Endothelial cell (in vitro differentiated cells): Measurements from ENCODE around the gene TMEM91. TPM values are rescaled to one million over a fixed set of nuclear protein-coding genes. Genes with fewer than 3 reads are reported as not detected.
A peak's percentile ranks its signal among the peaks of the same experiment; 100 is the strongest.
"Not testable (repeated sequence)": the region's sequence is repeated elsewhere in the genome, so short reads cannot be mapped to it uniquely, and the experiment has no call there.

ENCODE experiments used
- DNase-seq: peaks from one replicate; pipeline ENCODE4 v3.0.0; 2021; ENCODE audit warnings: low spot score
- H3K27ac Mint-ChIP-seq: one replicate; pipeline ENCODE4 v1.8.0; 2021; ENCODE audit warnings: mixed read lengths, inconsistent platforms; ENCODE audit not compliant: unreplicated experiment
- H3K27me3 Mint-ChIP-seq: one replicate; pipeline ENCODE4 v1.8.0; 2021; ENCODE audit warnings: mild to moderate bottlenecking, moderate library complexity, mixed read lengths, inconsistent platforms; ENCODE audit not compliant: unreplicated experiment
- H3K36me3 Mint-ChIP-seq: one replicate; pipeline ENCODE4 v1.8.0; 2021; ENCODE audit warnings: mild to moderate bottlenecking, low read depth, mixed read lengths, inconsistent platforms; ENCODE audit not compliant: unreplicated experiment
- H3K4me1 Mint-ChIP-seq: one replicate; pipeline ENCODE4 v1.8.0; 2021; ENCODE audit warnings: mild to moderate bottlenecking, mixed read lengths, inconsistent platforms; ENCODE audit not compliant: unreplicated experiment
- H3K4me3 Mint-ChIP-seq: one replicate; pipeline ENCODE4 v1.8.0; 2021; ENCODE audit warnings: mild to moderate bottlenecking, mixed read lengths, inconsistent platforms; ENCODE audit not compliant: unreplicated experiment
- H3K9me3 Mint-ChIP-seq: one replicate; pipeline ENCODE4 v1.8.0; 2021; ENCODE audit warnings: mixed read lengths, inconsistent platforms; ENCODE audit not compliant: unreplicated experiment
- CTCF ChIP-seq: fragments of 200-600 bp; sonication (generic); IDR thresholded peaks from one replicate; pipeline ENCODE4 v1.5.0; 2021; ENCODE audit warnings: antibody characterized with exemption; ENCODE audit not compliant: unreplicated experiment
- total RNA-seq: library from RNA; stranded (reverse); fragmentation: NEBNext Ultra II Directional; extraction: Animal tissue kit (Norgen Biotek cat#: 25700); gene quantifications from one replicate; pipeline ENCODE4 v1.2.1, GENCODE V29; 2021; ENCODE audit not compliant: unreplicated experiment

TMEM91 gene
- total RNA-seq, 1 donor from 2014 or later: 7.6 TPM

- no peak for DNase-seq
- H3K36me3 Mint-ChIP-seq: peaks cover 39% of the 10 kb centered on the region
- peaks cover 6% of the 10 kb centered on the region for H3K27me3 Mint-ChIP-seq
- TF ChIP-seq CTCF: no peak
- H3K27ac Mint-ChIP-seq: peak overlapping the region; percentile 77
- no peaks in the 10 kb centered on the region for H3K9me3 Mint-ChIP-seq
- H3K4me1 Mint-ChIP-seq: peaks cover 20% of the 10 kb centered on the region
- H3K4me3 Mint-ChIP-seq: peak overlapping the region; percentile 51
Observed at GRCh38 chr19:41334793-41335192, 41.5 kb upstream of the TMEM91 start.

DNA sequence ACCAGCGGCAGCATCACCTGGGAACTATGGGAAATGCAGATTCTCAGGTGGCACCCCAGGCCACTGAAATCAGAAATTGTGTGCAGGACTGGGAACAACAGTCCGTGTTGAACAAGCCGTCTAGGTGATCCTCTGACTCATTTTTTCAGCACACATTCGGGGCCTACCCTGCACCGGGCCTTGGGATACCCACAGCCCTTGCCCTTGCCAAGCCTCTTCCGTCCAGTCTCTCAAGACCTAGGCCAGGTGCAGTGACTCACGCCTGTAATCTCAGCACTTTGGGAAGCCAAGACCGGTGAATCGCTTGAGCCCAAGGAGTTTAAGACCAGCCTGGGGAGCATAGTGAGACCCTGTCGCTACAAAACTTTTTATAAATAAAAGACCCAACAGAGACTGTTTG lies 40.9 kb upstream of the TMEM91 start:
- no peak overlapping the region for H3K27ac Mint-ChIP-seq
- H3K9me3 Mint-ChIP-seq: no peaks in the 10 kb centered on the region
- no peak for TF ChIP-seq CTCF
- H3K36me3 Mint-ChIP-seq: peaks cover 39% of the 10 kb centered on the region
- peaks cover 19% of the 10 kb centered on the region for H3K4me1 Mint-ChIP-seq
- no peak overlapping the region for H3K4me3 Mint-ChIP-seq
- H3K27me3 Mint-ChIP-seq: peaks cover 6% of the 10 kb centered on the region
- DNase-seq: no peak

- Mint-ChIP-seq H3K9me3 (no peaks in the 10 kb centered on the region), H3K4me3 (peak overlapping the region; percentile 67), H3K27me3 (peaks cover 8% of the 10 kb centered on the region), H3K4me1 (no peaks in the 10 kb centered on the region), H3K27ac (no peak overlapping the region), H3K36me3 (peaks cover 33% of the 10 kb centered on the region)
- no peak for DNase-seq
- TF ChIP-seq CTCF: no peak
Observed at GRCh38 chr19:41339936-41340335, 36.4 kb upstream of the TMEM91 start.

DNA sequence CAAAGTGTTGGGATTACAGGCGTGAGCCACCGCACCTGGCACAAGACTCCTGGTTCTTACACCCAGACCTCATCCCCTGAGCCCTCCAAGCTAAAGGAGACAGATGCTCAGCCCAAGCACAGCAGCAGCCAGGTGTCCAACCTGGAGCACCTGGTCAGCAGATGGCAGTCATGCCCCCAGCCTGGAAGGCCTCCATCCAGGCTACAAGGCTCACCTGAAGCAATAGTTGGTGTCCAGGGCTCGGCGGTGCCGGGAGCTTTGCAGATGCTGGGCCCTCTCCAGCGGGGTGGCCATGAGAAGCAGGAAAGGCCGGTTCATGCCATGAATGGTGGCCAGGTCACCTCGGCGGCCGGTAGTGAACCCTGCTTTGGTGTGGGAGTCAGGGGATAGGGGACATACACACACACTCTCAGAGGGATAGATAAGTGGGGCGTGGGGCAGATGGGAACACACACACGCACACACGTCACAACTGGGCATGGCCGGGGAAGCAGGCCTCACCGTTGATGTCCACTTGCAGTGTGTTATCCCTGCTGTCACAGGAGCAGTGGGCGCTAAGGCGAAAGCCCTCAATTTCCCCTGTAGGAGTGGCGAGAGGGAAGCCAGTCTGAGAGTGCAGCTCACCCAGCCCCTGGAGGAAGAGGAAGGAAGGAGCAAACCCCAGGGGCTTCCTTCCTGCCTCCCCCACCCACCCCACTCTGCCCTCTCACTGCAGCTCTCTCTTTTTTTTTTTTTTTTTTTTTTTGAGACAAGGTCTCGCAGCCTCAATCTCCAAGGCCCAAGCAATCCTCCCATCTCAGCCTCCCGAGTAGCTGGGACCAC lies 34.5 kb upstream of the TMEM91 start:
- Mint-ChIP-seq H3K27ac (no peak overlapping the region), H3K4me1 (no peaks in the 10 kb centered on the region), H3K36me3 (peaks cover 37% of the 10 kb centered on the region), H3K4me3 (no peak overlapping the region), H3K9me3 (no peaks in the 10 kb centered on the region), H3K27me3 (peaks cover 8% of the 10 kb centered on the region)
- no peak for DNase-seq
- TF ChIP-seq CTCF: no peak

DNA sequence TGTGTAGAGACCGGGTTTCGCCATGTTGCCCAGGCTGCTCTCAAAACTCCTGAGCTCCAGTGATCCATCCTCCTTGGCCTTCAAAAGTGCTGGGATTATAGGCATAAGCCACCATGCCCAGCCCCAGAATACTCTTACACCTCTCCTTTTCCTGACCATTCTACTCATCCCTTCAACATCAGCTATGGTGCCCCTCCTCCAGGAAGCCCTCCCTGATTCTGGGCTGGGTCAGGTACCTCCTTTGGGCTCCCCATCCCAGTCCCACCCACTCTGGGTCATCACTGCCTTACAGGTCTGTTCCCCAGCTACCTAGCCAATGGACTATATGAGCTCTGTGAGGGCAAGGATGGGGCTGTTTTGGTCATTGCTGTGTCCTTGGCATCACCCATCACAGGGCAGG lies 32.2 kb upstream of the TMEM91 start:
- peaks cover 8% of the 10 kb centered on the region for H3K27me3 Mint-ChIP-seq
- peak overlapping the region; percentile 48 for H3K27ac Mint-ChIP-seq
- no peaks in the 10 kb centered on the region for H3K9me3 Mint-ChIP-seq
- DNase-seq: no peak
- H3K4me3 Mint-ChIP-seq: peak overlapping the region; percentile 73
- peaks cover 4% of the 10 kb centered on the region for H3K4me1 Mint-ChIP-seq
- peaks cover 40% of the 10 kb centered on the region for H3K36me3 Mint-ChIP-seq
- no peak for TF ChIP-seq CTCF

DNA sequence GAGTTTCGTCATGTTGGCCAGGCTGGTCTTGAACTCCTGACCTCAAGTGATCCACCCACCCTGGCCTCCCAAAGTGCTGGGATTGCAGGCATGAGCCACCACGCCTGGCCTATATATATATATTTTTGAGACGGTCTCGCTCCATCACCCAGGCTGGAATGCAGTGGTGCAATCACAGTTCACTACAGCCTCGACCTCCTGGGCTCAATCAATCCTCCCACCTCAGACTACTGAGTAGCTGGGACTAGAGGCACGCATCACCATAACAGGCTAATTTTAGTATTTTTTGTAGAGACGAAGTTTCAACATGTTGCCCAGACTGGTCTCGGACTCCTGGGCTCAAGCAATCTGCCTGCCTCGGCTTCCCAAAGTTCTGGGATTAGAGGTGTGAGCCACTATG lies 29.4 kb upstream of the TMEM91 start:
- peaks cover 16% of the 10 kb centered on the region for H3K27me3 Mint-ChIP-seq
- H3K27ac Mint-ChIP-seq, DNase-seq, H3K4me3 Mint-ChIP-seq, H3K9me3 Mint-ChIP-seq: not testable (repeated sequence)
- H3K36me3 Mint-ChIP-seq: peaks cover 34% of the 10 kb centered on the region
- peaks cover 21% of the 10 kb centered on the region for H3K4me1 Mint-ChIP-seq
